ENCODE data around the gene BNC2.

DNA sequence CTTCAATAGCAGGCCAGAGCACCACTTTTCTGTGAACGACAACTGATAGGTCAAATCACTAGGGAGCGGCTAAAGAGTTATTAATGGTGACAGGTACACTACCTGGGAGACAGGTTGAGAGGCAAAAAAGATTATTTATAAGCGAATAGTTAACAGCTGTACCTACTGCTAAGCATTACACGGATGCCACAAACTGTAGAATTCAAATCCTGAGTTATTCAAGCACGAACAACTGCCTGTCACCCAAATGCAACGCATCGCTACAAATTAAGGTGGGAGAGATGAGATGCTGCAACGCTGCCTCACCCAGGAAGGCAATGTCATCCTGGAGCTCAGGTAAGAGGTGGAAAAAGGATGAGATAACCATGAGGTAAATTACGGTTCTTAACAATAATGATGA, 342.9 kb downstream of the BNC2 start:
- TF ChIP-seq EZH2 (IDR thresholded peaks at IDR 0.05; ENCODE audit: borderline replicate concordance) (no peak), EZH2phosphoT487 (IDR thresholded peaks at IDR 0.05; ENCODE audit: low read depth, severe bottlenecking, unreplicated experiment) (no peak)
- TF ChIP-seq, protein P1, sequence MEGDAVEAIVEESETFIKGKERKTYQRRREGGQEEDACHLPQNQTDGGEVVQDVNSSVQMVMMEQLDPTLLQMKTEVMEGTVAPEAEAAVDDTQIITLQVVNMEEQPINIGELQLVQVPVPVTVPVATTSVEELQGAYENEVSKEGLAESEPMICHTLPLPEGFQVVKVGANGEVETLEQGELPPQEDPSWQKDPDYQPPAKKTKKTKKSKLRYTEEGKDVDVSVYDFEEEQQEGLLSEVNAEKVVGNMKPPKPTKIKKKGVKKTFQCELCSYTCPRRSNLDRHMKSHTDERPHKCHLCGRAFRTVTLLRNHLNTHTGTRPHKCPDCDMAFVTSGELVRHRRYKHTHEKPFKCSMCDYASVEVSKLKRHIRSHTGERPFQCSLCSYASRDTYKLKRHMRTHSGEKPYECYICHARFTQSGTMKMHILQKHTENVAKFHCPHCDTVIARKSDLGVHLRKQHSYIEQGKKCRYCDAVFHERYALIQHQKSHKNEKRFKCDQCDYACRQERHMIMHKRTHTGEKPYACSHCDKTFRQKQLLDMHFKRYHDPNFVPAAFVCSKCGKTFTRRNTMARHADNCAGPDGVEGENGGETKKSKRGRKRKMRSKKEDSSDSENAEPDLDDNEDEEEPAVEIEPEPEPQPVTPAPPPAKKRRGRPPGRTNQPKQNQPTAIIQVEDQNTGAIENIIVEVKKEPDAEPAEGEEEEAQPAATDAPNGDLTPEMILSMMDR (IDR thresholded peaks at IDR 0.05; ENCODE audit: poor library complexity) = no peak
